GM21390 (cell line): ENCODE data around the gene SLC17A4.

Source experiments
- ATAC-seq: cut with Tn5 transposase; IDR thresholded peaks from one replicate; pipeline ENCODE4 v1.9.1; 2021; ENCODE audit not compliant: unreplicated experiment

SLC17A4 gene

GRCh38 chr6:25801436-25801835, 46.9 kb downstream of the SLC17A4 start:
- no peak for ATAC-seq

GRCh38 chr6:25804804-25805203, 50.3 kb downstream of the SLC17A4 start:
- ATAC-seq = no peak

GRCh38 chr6:25815194-25815593, 60.7 kb downstream of the SLC17A4 start:
- no peak for ATAC-seq

GRCh38 chr6:25816252-25816651, 61.7 kb downstream of the SLC17A4 start:
- ATAC-seq = no peak

- no peak for ATAC-seq
Observed at GRCh38 chr6:25821341-25821740, 66.8 kb downstream of the SLC17A4 start.

- ATAC-seq = no peak
Observed at GRCh38 chr6:25829375-25829774, 74.8 kb downstream of the SLC17A4 start.

GRCh38 chr6:25830458-25830857, 75.9 kb downstream of the SLC17A4 start:
- ATAC-seq = no peak
